Measurements from ENCODE around the gene AGMO. TPM values are rescaled to one million over a fixed set of nuclear protein-coding genes. Genes with fewer than 3 reads are reported as not detected.

AGMO gene
- total and polyA plus RNA-seq, 2 donors (not counting 1 experiment from before 2014, with no cell fraction given), result not detected

DNA sequence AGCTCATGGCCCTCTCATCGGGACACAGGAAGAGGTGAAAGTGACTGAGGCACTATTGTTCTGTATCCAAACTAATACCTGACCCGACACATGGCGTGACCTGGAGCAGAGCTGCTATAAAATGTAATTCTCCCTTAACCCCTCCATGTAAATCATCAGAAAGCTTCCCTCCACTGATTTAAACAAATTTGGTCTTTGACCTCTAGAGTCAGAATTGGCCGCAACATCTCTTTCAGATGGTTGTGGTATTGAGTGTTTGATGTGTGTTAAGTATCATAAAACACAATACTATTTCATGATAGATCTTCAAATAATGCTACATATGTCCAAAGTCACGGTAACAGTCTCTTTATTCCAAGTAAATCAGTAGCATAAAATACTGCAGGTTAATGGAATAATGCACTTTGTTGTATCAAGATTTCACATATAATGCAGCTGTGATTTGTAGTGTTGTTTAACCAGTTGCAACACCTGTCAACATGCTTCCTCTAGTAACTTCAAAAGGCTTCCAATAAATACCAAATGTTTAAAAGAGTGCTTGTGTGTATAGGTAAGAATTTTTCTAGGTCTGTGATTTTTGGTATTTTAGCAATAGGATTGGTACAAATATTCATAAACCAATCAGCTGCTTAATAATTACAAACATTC lies 144.3 kb downstream of the AGMO start:
- Histone ChIP-seq H4K20me1 (ENCODE audit: control insufficient read depth, insufficient read depth, low read length, poor library complexity, severe bottlenecking) (no peaks in the 10 kb centered on the region), H3K4me1 (ENCODE audit: control insufficient read depth in 2 of 2, insufficient read depth in 2 of 2, low read length in 2 of 2) (no peaks in the 10 kb centered on the region), H3K79me2 (ENCODE audit: control insufficient read depth, insufficient read depth, low read length) (no peaks in the 10 kb centered on the region), H2AFZ (ENCODE audit: insufficient read depth, low read depth, low read length, poor library complexity, severe bottlenecking) (no peak overlapping the region), H3K4me3 (ENCODE audit: control extremely low read depth in 1 of 5, extremely low read depth in 1 of 5, insufficient read depth in 1 of 5, low read depth in 2 of 5, low read length in 4 of 5) (no peak overlapping the region), H3K4me2 (replicated peaks; ENCODE audit: low read depth, low read length, poor library complexity, severe bottlenecking) (no peak overlapping the region), H3K27me3 (replicated peaks in 1 of 4; ENCODE audit: control extremely low read depth in 1 of 4, control insufficient read depth in 3 of 4, insufficient read depth in 4 of 4, low read length in 3 of 4) (no peaks in the 10 kb centered on the region), H3K36me3 (replicated peaks in 1 of 2; ENCODE audit: control extremely low read depth in 1 of 2, control insufficient read depth in 1 of 2, extremely low read depth in 1 of 2, insufficient read depth in 2 of 2, low read length in 1 of 2) (no peaks in the 10 kb centered on the region), H3K9me3 (ENCODE audit: control extremely low read depth in 1 of 3, control insufficient read depth in 2 of 3, insufficient read depth in 1 of 3, low read length in 2 of 3) (peaks cover 0 to 5% (median 0%) of the 10 kb centered on the region in 3 donors), H3K27ac (ENCODE audit: low read length in 2 of 2) (no peak overlapping the region), H3K9ac (ENCODE audit: low read length) (no peak overlapping the region)
- 100% methylated on average over 1 of the region's 5 CpGs for WGBS (ENCODE audit: insufficient coverage)
- Mint-ChIP-seq H3K27ac (no peak overlapping the region), H3K4me1 (no peaks in the 10 kb centered on the region), H3K9me3 (ENCODE audit: insufficient read depth) (peaks cover 8% of the 10 kb centered on the region), H3K27me3 (no peaks in the 10 kb centered on the region), H3K4me3 (no peak overlapping the region)
- ATAC-seq (ENCODE audit: low read depth), result no peak
- POLR2A ChIA-PET, result no interaction called here
- DNase-seq, result no peak
- TF ChIP-seq CTCF (IDR thresholded peaks at IDR 0.05), result no peak
- TF ChIP-seq EZH2 (IDR thresholded peaks at IDR 0.05; ENCODE audit: borderline replicate concordance, insufficient read depth, low read depth, low read length, poor library complexity, severe bottlenecking), result no peak
- CTCF ChIA-PET, result no interaction called here
- intact Hi-C loops (cut with micrococcal nuclease), result no loop called here

GRCh38 chr7:15411019-15411418 lies 150.8 kb downstream of the AGMO start:
- intact Hi-C loops (cut with micrococcal nuclease), result no loop called here
- POLR2A ChIA-PET, result no interaction called here

More at GRCh38 chr7:15411019-15411418, 150.8 kb downstream of the AGMO start:
- Histone ChIP-seq H2AFZ (ENCODE audit: insufficient read depth, low read depth, low read length, poor library complexity, severe bottlenecking) (no peak overlapping the region), H3K27ac (ENCODE audit: low read length in 2 of 2) (no peak overlapping the region), H4K20me1 (ENCODE audit: control insufficient read depth, insufficient read depth, low read length, poor library complexity, severe bottlenecking) (no peaks in the 10 kb centered on the region), H3K4me1 (ENCODE audit: control insufficient read depth in 2 of 2, insufficient read depth in 2 of 2, low read length in 2 of 2) (no peaks in the 10 kb centered on the region), H3K9me3 (ENCODE audit: control extremely low read depth in 1 of 3, control insufficient read depth in 2 of 3, insufficient read depth in 1 of 3, low read length in 2 of 3) (peaks cover 0 to 5% (median 0%) of the 10 kb centered on the region in 3 donors), H3K36me3 (replicated peaks in 1 of 2; ENCODE audit: control extremely low read depth in 1 of 2, control insufficient read depth in 1 of 2, extremely low read depth in 1 of 2, insufficient read depth in 2 of 2, low read length in 1 of 2) (no peaks in the 10 kb centered on the region), H3K79me2 (ENCODE audit: control insufficient read depth, insufficient read depth, low read length) (no peaks in the 10 kb centered on the region), H3K27me3 (replicated peaks in 1 of 4; ENCODE audit: control extremely low read depth in 1 of 4, control insufficient read depth in 3 of 4, insufficient read depth in 4 of 4, low read length in 3 of 4) (no peaks in the 10 kb centered on the region), H3K4me2 (replicated peaks; ENCODE audit: low read depth, low read length, poor library complexity, severe bottlenecking) (no peak overlapping the region), H3K9ac (ENCODE audit: low read length) (no peak overlapping the region), H3K4me3 (ENCODE audit: control extremely low read depth in 1 of 5, extremely low read depth in 1 of 5, insufficient read depth in 1 of 5, low read depth in 2 of 5, low read length in 4 of 5) (no peak overlapping the region)
- Mint-ChIP-seq H3K27ac (no peak overlapping the region), H3K4me1 (no peaks in the 10 kb centered on the region), H3K27me3 (no peaks in the 10 kb centered on the region), H3K4me3 (no peak overlapping the region), H3K9me3 (ENCODE audit: insufficient read depth) (peaks cover 3% of the 10 kb centered on the region)
- CTCF ChIA-PET, result no interaction called here
- ATAC-seq (ENCODE audit: low read depth) (no peak), DNase-seq (no peak)
- no CpG with 5 or more reads among the region's 2 CpGs for WGBS (ENCODE audit: insufficient coverage)
- TF ChIP-seq CTCF (IDR thresholded peaks at IDR 0.05) (no peak), EZH2 (IDR thresholded peaks at IDR 0.05; ENCODE audit: borderline replicate concordance, insufficient read depth, low read depth, low read length, poor library complexity, severe bottlenecking) (no peak)

All from B cell (primary cell).